ENCODE data around the gene C12orf60. TPM values are rescaled to one million over a fixed set of nuclear protein-coding genes. Genes with fewer than 3 reads are reported as not detected.

The C12orf60 gene
- total and polyA plus RNA-seq, 2 donors from 2014 or later: 2.0 to 4.5 TPM

DNA sequence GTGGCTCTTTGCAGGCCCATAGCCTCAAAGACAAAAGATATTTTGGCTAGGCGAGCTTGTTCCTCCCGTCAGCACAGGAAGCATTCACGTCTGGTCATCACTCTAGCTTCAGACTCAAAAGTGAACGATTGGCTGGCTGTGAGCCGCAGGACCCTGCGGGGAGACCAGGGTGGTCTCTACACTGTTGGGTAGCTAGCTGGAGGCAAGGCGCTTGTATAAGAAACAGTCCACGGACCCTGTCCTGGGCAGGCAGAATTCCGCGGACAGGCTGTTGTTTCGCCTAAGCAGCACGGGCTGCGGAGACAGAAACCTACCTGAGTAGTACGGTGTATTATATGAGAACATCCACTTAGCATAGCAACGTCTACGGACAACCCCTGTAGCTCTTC lies 29.8 kb upstream of the C12orf60 start:
- DNase-seq: peak in 1 of 5 donors; percentile 81
- TF ChIP-seq, protein P1, sequence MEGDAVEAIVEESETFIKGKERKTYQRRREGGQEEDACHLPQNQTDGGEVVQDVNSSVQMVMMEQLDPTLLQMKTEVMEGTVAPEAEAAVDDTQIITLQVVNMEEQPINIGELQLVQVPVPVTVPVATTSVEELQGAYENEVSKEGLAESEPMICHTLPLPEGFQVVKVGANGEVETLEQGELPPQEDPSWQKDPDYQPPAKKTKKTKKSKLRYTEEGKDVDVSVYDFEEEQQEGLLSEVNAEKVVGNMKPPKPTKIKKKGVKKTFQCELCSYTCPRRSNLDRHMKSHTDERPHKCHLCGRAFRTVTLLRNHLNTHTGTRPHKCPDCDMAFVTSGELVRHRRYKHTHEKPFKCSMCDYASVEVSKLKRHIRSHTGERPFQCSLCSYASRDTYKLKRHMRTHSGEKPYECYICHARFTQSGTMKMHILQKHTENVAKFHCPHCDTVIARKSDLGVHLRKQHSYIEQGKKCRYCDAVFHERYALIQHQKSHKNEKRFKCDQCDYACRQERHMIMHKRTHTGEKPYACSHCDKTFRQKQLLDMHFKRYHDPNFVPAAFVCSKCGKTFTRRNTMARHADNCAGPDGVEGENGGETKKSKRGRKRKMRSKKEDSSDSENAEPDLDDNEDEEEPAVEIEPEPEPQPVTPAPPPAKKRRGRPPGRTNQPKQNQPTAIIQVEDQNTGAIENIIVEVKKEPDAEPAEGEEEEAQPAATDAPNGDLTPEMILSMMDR (IDR thresholded peaks at IDR 0.05; ENCODE audit: borderline replicate concordance, extremely low read depth, insufficient read depth): no peak

GRCh38 chr12:14774074-14774905 lies 29.2 kb upstream of the C12orf60 start:
- Histone ChIP-seq H3K27ac (ENCODE audit: low read depth in 2 of 2, low read length in 2 of 2) (peak overlapping the region; percentile 95 to 96), H3K27me3 (ENCODE audit: control insufficient read depth, insufficient read depth, low read length) (no peaks in the 10 kb centered on the region), H3K9ac (ENCODE audit: low read length in 3 of 3) (peak overlapping the region; percentile 80 to 96 (median 92)), H3K36me3 (ENCODE audit: control insufficient read depth in 2 of 3, insufficient read depth in 3 of 3, low read length in 3 of 3) (no peaks in the 10 kb centered on the region), H3K4me1 (ENCODE audit: control insufficient read depth in 2 of 3, insufficient read depth in 2 of 3, low read depth in 1 of 3, low read length in 3 of 3) (peaks cover 3 to 6% (median 6%) of the 10 kb centered on the region in 3 donors), H3K4me3 (ENCODE audit: low read length in 3 of 3) (peak overlapping the region; percentile 66 to 95 (median 77)), H3K9me3 (ENCODE audit: control insufficient read depth in 2 of 3, insufficient read depth in 1 of 3, low read length in 3 of 3) (no peaks in the 10 kb centered on the region)
- intact Hi-C loops (cut with DNase I): no loop called here
- TF ChIP-seq, protein P1 (IDR thresholded peaks at IDR 0.05; ENCODE audit: borderline replicate concordance, extremely low read depth, insufficient read depth): no peak
- DNase-seq (peak; percentile 97 to 99 (median 98)), FAIRE-seq (peak; percentile 74)

More for the DNA sequence above, 29.8 kb upstream of the C12orf60 start:
- Histone ChIP-seq H3K4me1 (ENCODE audit: control insufficient read depth in 2 of 3, insufficient read depth in 2 of 3, low read depth in 1 of 3, low read length in 3 of 3) (peaks cover 3 to 9% (median 6%) of the 10 kb centered on the region in 3 donors), H3K27ac (ENCODE audit: low read depth in 2 of 2, low read length in 2 of 2) (peak overlapping the region; percentile 95 to 96), H3K36me3 (ENCODE audit: control insufficient read depth in 2 of 3, insufficient read depth in 3 of 3, low read length in 3 of 3) (no peaks in the 10 kb centered on the region), H3K9me3 (ENCODE audit: control insufficient read depth in 2 of 3, insufficient read depth in 1 of 3, low read length in 3 of 3) (no peaks in the 10 kb centered on the region), H3K27me3 (ENCODE audit: control insufficient read depth, insufficient read depth, low read length) (no peaks in the 10 kb centered on the region), H3K4me3 (ENCODE audit: low read length in 3 of 3) (peak overlapping the region; percentile 66 to 95 (median 77)), H3K9ac (ENCODE audit: low read length in 3 of 3) (peak overlapping the region; percentile 35 to 96 (median 38))
- FAIRE-seq: no peak
- intact Hi-C loops (cut with DNase I): no loop called here

DNA sequence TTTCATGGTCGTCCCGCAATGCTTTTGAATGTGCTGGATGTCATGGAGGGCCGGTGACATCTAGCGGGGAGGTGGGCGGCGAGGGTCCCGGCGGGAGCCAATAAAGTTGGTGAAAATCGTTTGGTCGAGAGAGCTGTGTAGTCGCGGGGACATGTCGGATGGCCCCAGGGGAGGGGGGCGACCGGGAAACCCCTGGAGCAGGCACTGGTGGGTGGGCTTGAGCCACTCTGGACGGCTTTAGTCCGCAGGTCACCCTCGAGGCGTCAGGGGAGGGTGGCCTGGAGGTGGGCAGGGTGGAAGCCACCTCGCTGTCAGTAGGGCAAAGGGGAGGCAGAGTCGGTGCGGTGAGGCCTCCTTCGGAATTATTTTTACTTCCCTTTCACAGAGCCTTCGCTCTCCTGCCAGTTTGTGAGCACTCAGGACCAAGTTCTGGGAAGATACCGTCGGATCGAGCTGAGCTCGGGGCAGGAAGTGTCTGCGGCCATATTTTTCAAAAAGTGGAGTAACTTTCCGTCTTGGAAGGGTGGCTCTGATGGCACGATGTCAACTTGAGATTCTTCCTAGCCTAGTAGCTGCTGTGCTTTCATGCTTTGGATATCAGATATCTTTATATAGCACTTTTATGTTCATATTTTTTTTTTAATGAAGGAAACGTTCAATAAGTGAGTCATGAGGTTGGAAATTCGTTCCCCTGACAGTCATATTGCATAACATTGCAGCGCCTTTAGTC lies 28.4 kb upstream of the C12orf60 start:
- peak overlapping the region; percentile 66 to 81 (median 77) for H3K4me3 ChIP-seq (ENCODE audit: low read length in 3 of 3)
- H3K36me3 ChIP-seq (ENCODE audit: control insufficient read depth in 2 of 3, insufficient read depth in 3 of 3, low read length in 3 of 3): no peaks in the 10 kb centered on the region
- intact Hi-C loops (cut with DNase I): no loop called here
- DNase-seq (peak; percentile 57 to 84 (median 66)), FAIRE-seq (no peak)
- TF ChIP-seq, protein P1 (IDR thresholded peaks at IDR 0.05; ENCODE audit: borderline replicate concordance, extremely low read depth, insufficient read depth): no peak
- H3K27me3 ChIP-seq (ENCODE audit: control insufficient read depth, insufficient read depth, low read length): no peaks in the 10 kb centered on the region
- H3K4me1 ChIP-seq (ENCODE audit: control insufficient read depth in 2 of 3, insufficient read depth in 2 of 3, low read depth in 1 of 3, low read length in 3 of 3): peaks cover 3 to 6% (median 3%) of the 10 kb centered on the region in 3 donors
- peak overlapping the region; percentile 95 to 96 for H3K27ac ChIP-seq (ENCODE audit: low read depth in 2 of 2, low read length in 2 of 2)
- H3K9ac ChIP-seq (ENCODE audit: low read length in 3 of 3): peak overlapping the region; percentile 74 to 92 (median 80)
- no peaks in the 10 kb centered on the region for H3K9me3 ChIP-seq (ENCODE audit: control insufficient read depth in 2 of 3, insufficient read depth in 1 of 3, low read length in 3 of 3)
